MM.1S (cell line): Measurements from ENCODE around the gene MUC5AC.

Experiments
- EZH2 ChIP-seq: fragments of 300-600 bp; sonication (generic); optimal IDR thresholded peaks from 2 replicates; pipeline ENCODE3; 2017; ENCODE audit warnings: low read depth, mild to moderate bottlenecking, antibody characterized with exemption, low read length, mixed read lengths
- EZH2phosphoT487 ChIP-seq: fragments of 300-600 bp; sonication (generic); IDR thresholded peaks from 2 replicates; pipeline ENCODE4 v1.6.1; 2018; ENCODE audit warnings: antibody characterized with exemption, low read length
- TF ChIP-seq, protein P1 (sequence below): fragments of 300-600 bp; sonication (generic); IDR thresholded peaks from 2 replicates; pipeline ENCODE4 v1.5.1; 2016; ENCODE audit warnings: antibody characterized with exemption, low read length, mixed read lengths

DNA sequence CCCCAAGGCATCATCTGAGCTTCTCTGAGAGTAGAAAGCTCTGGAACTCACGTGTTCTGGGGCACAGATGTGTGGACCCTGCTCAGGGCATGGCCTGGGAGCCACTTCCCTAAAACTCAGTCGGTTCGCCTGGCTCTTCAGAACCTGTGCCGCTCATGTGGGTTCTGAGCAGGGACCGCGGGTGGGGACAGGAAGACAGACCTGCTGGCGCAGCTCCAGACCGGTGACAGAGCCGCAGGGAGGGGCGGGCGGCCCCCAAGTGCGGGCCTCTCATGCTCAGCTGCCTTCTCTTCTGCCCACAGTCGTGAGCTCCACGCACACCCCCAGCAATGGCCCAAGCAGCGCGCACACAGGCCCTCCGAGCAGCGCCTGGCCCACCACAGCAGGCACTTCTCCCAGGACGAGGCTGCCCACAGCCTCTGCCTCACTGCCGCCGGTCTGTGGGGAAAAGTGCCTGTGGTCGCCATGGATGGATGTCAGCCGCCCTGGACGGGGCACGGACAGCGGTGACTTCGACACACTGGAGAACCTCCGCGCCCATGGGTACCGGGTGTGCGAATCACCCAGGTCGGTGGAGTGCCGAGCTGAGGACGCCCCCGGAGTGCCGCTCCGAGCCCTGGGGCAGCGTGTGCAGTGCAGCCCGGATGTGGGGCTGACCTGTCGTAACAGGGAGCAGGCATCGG is 24.2 kb downstream of the MUC5AC start:
- TF ChIP-seq, protein P1, sequence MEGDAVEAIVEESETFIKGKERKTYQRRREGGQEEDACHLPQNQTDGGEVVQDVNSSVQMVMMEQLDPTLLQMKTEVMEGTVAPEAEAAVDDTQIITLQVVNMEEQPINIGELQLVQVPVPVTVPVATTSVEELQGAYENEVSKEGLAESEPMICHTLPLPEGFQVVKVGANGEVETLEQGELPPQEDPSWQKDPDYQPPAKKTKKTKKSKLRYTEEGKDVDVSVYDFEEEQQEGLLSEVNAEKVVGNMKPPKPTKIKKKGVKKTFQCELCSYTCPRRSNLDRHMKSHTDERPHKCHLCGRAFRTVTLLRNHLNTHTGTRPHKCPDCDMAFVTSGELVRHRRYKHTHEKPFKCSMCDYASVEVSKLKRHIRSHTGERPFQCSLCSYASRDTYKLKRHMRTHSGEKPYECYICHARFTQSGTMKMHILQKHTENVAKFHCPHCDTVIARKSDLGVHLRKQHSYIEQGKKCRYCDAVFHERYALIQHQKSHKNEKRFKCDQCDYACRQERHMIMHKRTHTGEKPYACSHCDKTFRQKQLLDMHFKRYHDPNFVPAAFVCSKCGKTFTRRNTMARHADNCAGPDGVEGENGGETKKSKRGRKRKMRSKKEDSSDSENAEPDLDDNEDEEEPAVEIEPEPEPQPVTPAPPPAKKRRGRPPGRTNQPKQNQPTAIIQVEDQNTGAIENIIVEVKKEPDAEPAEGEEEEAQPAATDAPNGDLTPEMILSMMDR, result no peak
- TF ChIP-seq EZH2phosphoT487, result no peak
- TF ChIP-seq EZH2, result no peak
